Measurements from ENCODE around the gene COL23A1.

GRCh38 chr5:178470760-178471025, 119.5 kb downstream of the COL23A1 start:
- no peak for TF ChIP-seq CTCF (conservative IDR thresholded peaks at IDR 0.05; ENCODE audit: low read depth, low read length)
- TF ChIP-seq EZH2 (IDR thresholded peaks at IDR 0.05; ENCODE audit: low read length, unreplicated experiment), result no peak
- TF ChIP-seq EZH2phosphoT487 (IDR thresholded peaks at IDR 0.05; ENCODE audit: borderline replicate concordance, low read length), result no peak

Measured in PC-3 (cell line).